Caco-2 (cell line): Measurements from ENCODE around the gene ZNF507. TPM values are rescaled to one million over a fixed set of nuclear protein-coding genes. Genes with fewer than 3 reads are reported as not detected.

ENCODE experiments used
- BruUV-seq: library from RNA; stranded (reverse); fragments of 400-500 nt; replicated peaks from 2 replicates; lab custom pipeline; 2021; lab: Mats Ljungman, UMichigan
- CTCF ChIA-PET: fragments of 300-600 bp; sonication (Branson Sonifier 250); formaldehyde crosslinking; loops from one replicate; lab custom pipeline; 2022; ENCODE audit warnings: antibody characterized with exemption; lab: Charles Lee
- POLR2A ChIA-PET: fragments of 300-600 bp; sonication (Branson Sonifier 250); formaldehyde crosslinking; loops from one replicate; lab custom pipeline; 2022; ENCODE audit warnings: antibody characterized with exemption; lab: Charles Lee
- DNase-seq, 2 experiments: peaks; one replicate each; pipeline versions ENCODE4 v3.0.0 to v3.0.0-alpha.2; 2020 to 2022
- H3K27me3 ChIP-seq: replicated peaks from 2 replicates; pipeline ENCODE4 v1.6.0; 2011; ENCODE audit warnings: low read length; ENCODE audit not compliant: control insufficient read depth, insufficient read depth
- H3K36me3 ChIP-seq: 2 replicates; pipeline ENCODE4 v1.5.1; 2011; ENCODE audit warnings: low read length; ENCODE audit not compliant: control insufficient read depth, insufficient read depth
- H3K4me1 ChIP-seq: fragments of 250-450 bp; sonication (Bioruptor Pico); 2 replicates; pipeline ENCODE4 v1.5.1; 2020; ENCODE audit warnings: mild to moderate bottlenecking
- H3K4me3 ChIP-seq: 2 replicates; pipeline ENCODE4 v1.5.1; 2011; ENCODE audit warnings: low read depth, mild to moderate bottlenecking, control low read depth, low read length
- H3K9me3 ChIP-seq: fragments of 250-450 bp; sonication (Bioruptor Pico); 2 replicates; pipeline ENCODE4 v1.5.1; 2020; ENCODE audit warnings: mild to moderate bottlenecking, moderate library complexity
- H3K27ac Mint-ChIP-seq: one replicate; pipeline ENCODE4 v1.8.0; 2022; ENCODE audit warnings: mixed read lengths; ENCODE audit not compliant: unreplicated experiment
- H3K27me3 Mint-ChIP-seq: one replicate; pipeline ENCODE4 v1.8.0; 2022; ENCODE audit warnings: mixed read lengths; ENCODE audit not compliant: insufficient read depth, unreplicated experiment
- H3K36me3 Mint-ChIP-seq: one replicate; pipeline ENCODE4 v1.8.0; 2022; ENCODE audit warnings: mild to moderate bottlenecking, mixed read lengths; ENCODE audit not compliant: insufficient read depth, unreplicated experiment
- H3K4me1 Mint-ChIP-seq: one replicate; pipeline ENCODE4 v1.8.0; 2022; ENCODE audit warnings: low read depth, mixed read lengths; ENCODE audit not compliant: unreplicated experiment
- H3K4me3 Mint-ChIP-seq: one replicate; pipeline ENCODE4 v1.8.0; 2022; ENCODE audit warnings: mild to moderate bottlenecking, moderate library complexity, mixed read lengths; ENCODE audit not compliant: unreplicated experiment
- H3K9me3 Mint-ChIP-seq: one replicate; pipeline ENCODE4 v1.8.0; 2022; ENCODE audit warnings: mixed read lengths; ENCODE audit not compliant: unreplicated experiment
- CTCF ChIP-seq, 2 experiments: fragments of 200-600 bp in 1 of 2; IDR thresholded peaks; 1 replicate in 1 of 2; 2 replicates in 1 of 2; pipeline versions ENCODE4 v1.5.1 to v1.8.0; 2011 to 2022; ENCODE audit warnings: antibody characterized with exemption in 1 of 2, control low read depth in 1 of 2, inconsistent platforms in 1 of 2, low read depth in 1 of 2, low read length in 1 of 2, mild to moderate bottlenecking in 1 of 2, moderate library complexity in 1 of 2; ENCODE audit not compliant: insufficient read depth in 1 of 2, severe bottlenecking in 1 of 2, unreplicated experiment in 1 of 2
- intact Hi-C: fragments of 100-400 bp; cut with micrococcal nuclease; formaldehyde crosslinking; loops from one replicate; pipeline ENCODE4 v1.10.0; 2022; ENCODE audit not compliant: unreplicated experiment
- total RNA-seq: library from RNA; stranded (reverse); gene quantifications from 2 replicates; pipeline ENCODE4 v1.2.3, GENCODE V29; 2022

Gene ZNF507
- total RNA-seq, 1 experiment from 2014 or later: 27.4 TPM

GRCh38 chr19:32427536-32427935 lies 82.1 kb downstream of the ZNF507 start:
- H3K27ac Mint-ChIP-seq: no peak overlapping the region

GRCh38 chr19:32436692-32437091 lies 91.3 kb downstream of the ZNF507 start:
- H3K9me3 ChIP-seq: no peaks in the 10 kb centered on the region
- CTCF ChIA-PET: no interaction called here
- Mint-ChIP-seq H3K9me3 (no peaks in the 10 kb centered on the region), H3K27ac (no peak overlapping the region), H3K36me3 (peaks cover 9% of the 10 kb centered on the region), H3K27me3 (no peaks in the 10 kb centered on the region), H3K4me3 (no peak overlapping the region), H3K4me1 (no peaks in the 10 kb centered on the region)
- intact Hi-C loops: no loop called here
- POLR2A ChIA-PET: no interaction called here
- no peak for TF ChIP-seq CTCF (IDR thresholded peaks at IDR 0.05; ENCODE audit: insufficient read depth in 1 of 2, low read depth in 1 of 2, low read length in 1 of 2, severe bottlenecking in 1 of 2, unreplicated experiment in 1 of 2)
- H3K4me1 ChIP-seq: no peaks in the 10 kb centered on the region
- BruUV-seq: no TSS peak
- H3K4me3 ChIP-seq: no peak overlapping the region
- no peaks in the 10 kb centered on the region for H3K27me3 ChIP-seq
- H3K36me3 ChIP-seq: no peaks in the 10 kb centered on the region
- no peak for DNase-seq

More at GRCh38 chr19:32427536-32427935, 82.1 kb downstream of the ZNF507 start:
- CTCF ChIA-PET: no interaction called here
- TF ChIP-seq CTCF (IDR thresholded peaks at IDR 0.05; ENCODE audit: insufficient read depth in 1 of 2, low read depth in 1 of 2, low read length in 1 of 2, severe bottlenecking in 1 of 2, unreplicated experiment in 1 of 2): no peak
- BruUV-seq: no TSS peak
- no peak for DNase-seq
- Histone ChIP-seq H3K27me3 (no peaks in the 10 kb centered on the region), H3K9me3 (no peaks in the 10 kb centered on the region), H3K36me3 (no peaks in the 10 kb centered on the region), H3K4me1 (no peaks in the 10 kb centered on the region), H3K4me3 (no peak overlapping the region)
- Mint-ChIP-seq H3K27me3 (no peaks in the 10 kb centered on the region), H3K4me3 (no peak overlapping the region), H3K4me1 (no peaks in the 10 kb centered on the region), H3K36me3 (peaks cover 5% of the 10 kb centered on the region), H3K9me3 (no peaks in the 10 kb centered on the region)
- intact Hi-C loops: no loop called here
- POLR2A ChIA-PET: no interaction called here

- no TSS peak for BruUV-seq
- H3K36me3 Mint-ChIP-seq: peaks cover 9% of the 10 kb centered on the region
- no peaks in the 10 kb centered on the region for H3K27me3 ChIP-seq
- TF ChIP-seq CTCF (IDR thresholded peaks at IDR 0.05; ENCODE audit: insufficient read depth in 1 of 2, low read depth in 1 of 2, low read length in 1 of 2, severe bottlenecking in 1 of 2, unreplicated experiment in 1 of 2): no peak
- H3K9me3 ChIP-seq: no peaks in the 10 kb centered on the region
- no peaks in the 10 kb centered on the region for H3K4me1 ChIP-seq
- no peaks in the 10 kb centered on the region for H3K9me3 Mint-ChIP-seq
- H3K36me3 ChIP-seq: no peaks in the 10 kb centered on the region
- no peak for DNase-seq
- intact Hi-C loops: no loop called here
- H3K4me3 Mint-ChIP-seq: no peak overlapping the region
- no peak overlapping the region for H3K27ac Mint-ChIP-seq
- POLR2A ChIA-PET: no interaction called here
- H3K4me3 ChIP-seq: no peak overlapping the region
- H3K27me3 Mint-ChIP-seq: no peaks in the 10 kb centered on the region
- CTCF ChIA-PET: no interaction called here
- no peaks in the 10 kb centered on the region for H3K4me1 Mint-ChIP-seq
Observed at GRCh38 chr19:32437096-32437495, 91.7 kb downstream of the ZNF507 start.

Other genes with a start within 250 kb of the ZNF507 start
- gene DPY19L3, start 60.2 kb downstream of the ZNF507 start, total RNA-seq: 40.7 and 41.5 TPM in 2 replicates
- gene PDCD5, start 235.6 kb downstream of the ZNF507 start, total RNA-seq: 219 TPM in 2 replicates